NAMALWA (cell line): ENCODE measurements around the gene NACA.
"Not testable (repeated sequence)": the region's sequence is repeated elsewhere in the genome, so short reads cannot be mapped to it uniquely, and the experiment has no call there.

Experiments
- DNase-seq: peaks from one replicate; pipeline ENCODE4 v3.0.0-alpha.2; 2015; ENCODE audit warnings: low spot score

Gene NACA

DNA sequence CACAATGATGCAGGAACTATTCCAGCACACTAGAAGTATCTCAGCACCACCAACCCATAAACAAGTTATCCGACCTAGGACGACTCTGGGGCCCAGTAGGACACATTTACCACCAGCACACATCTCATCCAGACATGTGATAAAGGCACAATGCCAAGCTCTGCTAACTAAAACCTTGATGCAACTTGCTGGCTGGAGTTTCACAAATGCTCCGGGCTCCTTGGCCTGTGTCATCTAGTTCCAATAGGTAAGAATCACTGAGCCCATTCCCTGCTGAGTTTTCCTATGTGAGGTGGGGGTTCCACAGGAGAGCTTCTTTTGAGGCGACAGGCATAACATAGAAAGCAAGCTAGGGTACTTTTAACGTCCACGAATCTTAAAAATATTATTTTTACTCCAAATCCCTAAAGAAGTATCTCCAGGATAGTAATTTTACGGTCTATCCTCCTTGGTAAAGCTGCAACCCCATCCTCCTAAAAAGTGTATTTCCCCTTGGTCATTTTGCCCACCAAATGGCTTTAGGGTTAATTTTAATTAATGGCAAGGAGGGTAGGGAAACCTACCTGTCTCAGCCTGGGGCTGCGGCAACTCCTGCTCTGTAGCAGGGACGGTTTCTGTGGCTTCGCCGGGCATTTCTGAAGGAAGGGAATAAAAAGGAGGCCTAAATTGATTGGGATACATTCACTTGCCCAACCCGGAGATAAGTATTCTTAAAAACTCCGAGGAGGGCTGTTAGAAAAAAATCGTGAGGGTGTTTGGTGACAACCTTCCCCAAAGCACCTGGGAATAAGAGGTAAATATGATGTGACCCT is 1.0 kb downstream of the NACA start:
- peak; percentile 52 for DNase-seq

DNA sequence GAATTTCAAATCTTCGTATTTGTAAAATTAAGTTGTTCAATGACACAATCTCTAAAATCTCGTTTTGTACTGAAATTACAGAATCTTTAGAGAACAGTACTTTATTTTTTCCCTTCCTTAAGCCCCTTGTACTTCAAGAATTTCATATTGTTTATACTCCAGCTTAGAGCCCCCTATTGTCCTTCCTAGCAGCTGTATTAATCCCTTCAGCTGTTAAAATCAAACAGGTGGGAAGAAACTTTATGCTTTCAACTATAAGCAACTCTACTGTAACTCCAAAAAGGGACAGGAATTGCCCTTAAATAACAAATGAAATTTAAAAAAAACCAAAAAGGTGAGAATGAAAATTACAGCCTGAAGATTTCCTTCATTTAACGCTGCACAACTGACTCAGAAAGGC is 1.7 kb downstream of the NACA start:
- DNase-seq: no peak

DNA sequence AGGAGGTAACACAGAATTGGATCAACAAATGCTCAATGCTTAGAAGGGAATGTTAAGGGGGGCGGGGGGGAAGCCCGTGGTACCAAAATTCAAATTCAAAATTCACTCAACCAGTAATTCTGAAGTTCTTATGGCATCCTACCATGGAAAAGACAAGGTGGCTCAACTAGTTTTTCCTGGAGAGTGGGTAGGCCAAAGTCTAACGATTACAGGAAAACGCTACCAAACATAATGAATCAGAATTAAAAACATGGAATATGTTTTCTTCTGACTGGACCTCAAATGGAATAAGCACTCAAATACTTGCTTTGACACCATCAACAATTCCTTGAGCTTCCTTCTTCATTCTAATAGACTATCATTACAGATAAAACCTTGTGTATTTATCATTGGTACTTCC is 2.3 kb downstream of the NACA start:
- DNase-seq: no peak

DNA sequence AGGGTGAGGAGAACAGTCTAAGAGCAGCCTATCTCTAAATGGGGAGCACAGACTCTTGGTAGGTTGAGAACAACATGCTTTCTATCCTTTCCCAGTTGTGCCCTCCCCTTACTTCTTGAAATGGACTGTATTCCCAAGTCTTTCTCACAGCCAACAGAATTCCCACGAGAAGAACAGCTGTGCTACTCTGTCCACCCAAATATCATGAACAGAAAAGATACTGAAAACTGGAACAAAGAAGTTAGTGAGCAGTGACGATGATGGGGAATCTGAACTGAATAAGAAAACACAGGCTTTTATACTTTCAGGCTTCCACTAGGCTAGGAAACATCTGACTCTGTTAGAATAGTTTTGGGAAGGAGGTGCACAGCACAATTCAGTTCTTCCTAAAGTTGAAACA is 3.4 kb downstream of the NACA start:
- no peak for DNase-seq

DNA sequence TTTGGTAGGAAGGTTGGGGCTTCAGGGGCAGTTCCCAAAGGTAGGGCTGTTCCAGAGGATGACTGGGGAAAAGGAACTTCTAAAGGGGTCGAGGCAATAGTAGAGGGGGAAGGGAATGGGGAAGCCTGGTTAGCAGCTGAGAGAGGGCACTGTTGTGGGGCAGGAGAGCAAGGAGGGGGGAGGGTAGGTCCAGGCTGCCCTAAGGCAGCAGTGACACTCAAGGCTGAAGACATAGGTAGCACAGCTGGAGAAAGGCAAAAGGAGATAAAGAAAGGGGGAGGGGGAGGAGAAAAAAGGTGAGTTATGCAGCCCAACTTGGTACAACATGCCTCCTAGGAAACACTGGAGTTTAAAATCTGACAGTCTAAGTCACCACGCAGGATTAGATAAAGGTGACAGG is 3.9 kb downstream of the NACA start:
- no peak for DNase-seq

DNA sequence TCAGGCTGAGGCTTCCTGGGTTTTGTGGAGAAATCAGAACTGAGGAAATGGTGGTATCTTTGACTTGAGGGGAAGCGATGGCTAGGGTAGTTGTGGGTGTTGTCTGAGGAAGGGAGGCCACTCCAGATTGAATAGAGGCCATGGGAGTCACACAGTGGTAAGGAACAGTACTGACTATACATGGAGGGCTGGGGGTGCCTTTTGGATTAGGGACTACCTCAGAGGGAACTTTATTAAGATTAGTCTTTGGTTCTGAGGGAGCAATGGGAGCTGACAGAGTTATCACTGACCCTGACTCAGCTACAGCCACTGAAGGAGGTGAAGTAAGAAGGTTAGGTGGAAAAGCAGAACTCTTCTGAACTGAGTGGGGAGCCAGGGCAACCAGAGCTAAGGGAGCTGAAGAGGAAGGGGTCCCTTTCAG is 4.4 kb downstream of the NACA start:
- DNase-seq: no peak

DNA sequence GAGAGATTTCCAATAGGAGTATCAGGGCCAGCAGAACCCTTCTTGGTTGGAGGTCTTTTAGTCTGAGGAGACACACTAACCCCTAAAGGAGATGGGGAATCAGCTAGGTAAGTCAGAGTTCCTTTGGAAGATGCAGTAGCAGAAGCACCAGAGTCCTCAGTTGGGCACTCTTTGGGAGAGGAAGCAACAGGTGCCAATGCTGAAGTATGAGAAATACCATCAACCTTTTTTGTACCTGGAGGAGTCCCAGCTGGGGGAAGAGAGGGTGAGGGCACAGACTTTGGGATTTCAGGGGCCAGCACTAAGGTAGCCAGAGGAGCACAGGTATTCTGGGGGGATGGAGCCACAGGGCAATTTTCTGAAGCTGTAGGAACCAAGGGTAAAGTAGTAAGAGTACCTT is 6.0 kb downstream of the NACA start:
- peak; percentile 22 for DNase-seq

DNA sequence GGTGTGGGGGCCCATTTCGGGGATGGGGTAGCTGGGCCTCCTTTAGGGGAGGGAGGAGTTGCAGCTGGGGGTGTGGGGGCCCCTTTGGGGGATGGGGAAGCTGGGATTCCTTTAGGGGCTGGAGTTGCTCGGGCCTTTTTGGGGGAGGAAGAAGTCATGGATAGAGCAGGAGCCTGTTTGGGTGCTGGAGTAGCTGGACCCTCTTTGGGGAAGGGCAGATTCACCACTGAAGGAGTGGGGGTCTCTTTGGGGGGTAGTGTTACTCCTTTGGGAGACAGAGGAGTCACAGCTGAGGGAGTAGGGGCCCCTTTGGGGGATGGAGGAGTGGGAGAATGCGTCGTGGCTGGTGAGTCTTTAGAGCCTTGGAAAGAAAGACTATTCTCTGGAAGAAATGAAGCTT is 6.5 kb downstream of the NACA start:
- DNase-seq: no peak

DNA sequence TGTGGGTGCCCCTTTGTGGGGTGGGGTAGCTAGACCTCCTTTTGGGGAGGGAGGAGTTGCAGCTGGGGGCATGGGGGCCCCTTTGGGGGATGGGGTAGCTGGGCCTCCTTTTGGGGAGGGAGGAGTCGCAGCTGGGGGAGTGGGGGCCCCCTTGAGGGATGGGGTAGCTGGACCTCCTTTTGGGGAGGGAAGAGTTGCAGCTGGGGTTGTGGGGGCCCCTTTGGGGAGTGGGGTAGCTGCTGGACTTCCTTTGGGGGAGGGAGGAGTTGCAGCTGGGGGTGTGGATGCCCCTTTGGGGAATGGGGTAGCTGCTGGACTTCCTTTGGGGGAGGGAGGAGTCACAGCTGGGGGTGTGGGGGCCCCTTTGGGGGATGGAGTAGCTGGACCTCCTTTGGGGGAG is 7.0 kb downstream of the NACA start:
- DNase-seq: no peak

DNA sequence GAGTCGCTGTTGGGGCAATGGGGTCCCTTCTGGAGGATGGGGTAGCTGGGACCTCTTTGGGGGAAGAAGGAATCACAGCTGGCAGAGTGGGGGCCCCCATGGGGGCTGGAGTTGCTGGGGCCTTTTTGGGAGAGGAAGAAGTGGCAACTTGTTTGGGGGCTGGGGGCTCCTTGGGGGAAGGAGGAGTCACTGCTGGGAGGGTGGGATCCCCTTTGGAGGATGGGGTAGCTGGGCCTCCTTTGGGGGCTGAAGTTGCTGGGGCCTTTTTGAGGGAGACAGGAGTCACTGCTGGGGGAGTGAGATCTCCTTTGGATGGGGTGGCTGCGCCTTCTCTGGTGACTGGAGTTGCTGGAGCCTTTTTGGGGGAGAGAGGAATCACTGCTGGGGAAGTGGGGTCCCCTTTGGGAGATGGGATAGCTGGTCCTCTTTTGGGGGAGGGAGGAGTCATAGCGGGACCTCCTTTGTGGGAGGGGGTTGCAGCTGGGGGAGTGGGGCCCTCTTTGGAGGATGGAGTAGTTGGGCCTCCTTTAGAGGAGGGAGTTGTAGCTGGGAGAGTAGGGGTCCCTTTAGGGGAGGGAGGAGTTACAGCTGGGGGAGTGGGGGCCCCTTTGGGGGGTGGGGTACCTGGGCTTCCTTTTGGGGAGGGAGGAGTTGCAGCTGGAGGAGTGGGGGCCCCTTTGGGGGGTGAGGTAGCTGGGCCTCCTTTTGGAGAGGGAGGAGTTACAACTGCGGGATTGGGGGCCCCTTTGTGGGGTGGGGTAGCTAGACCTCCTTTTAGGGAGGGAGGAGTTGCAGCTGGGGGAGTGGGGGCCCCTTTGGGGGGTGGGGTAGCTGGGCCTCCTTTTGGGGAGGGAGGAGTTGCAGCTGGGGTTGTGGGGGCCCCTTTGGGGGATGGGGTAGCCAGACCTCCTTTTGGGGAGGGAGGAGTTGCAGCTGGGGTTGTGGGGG is 7.9 kb downstream of the NACA start:
- no peak for DNase-seq

DNA sequence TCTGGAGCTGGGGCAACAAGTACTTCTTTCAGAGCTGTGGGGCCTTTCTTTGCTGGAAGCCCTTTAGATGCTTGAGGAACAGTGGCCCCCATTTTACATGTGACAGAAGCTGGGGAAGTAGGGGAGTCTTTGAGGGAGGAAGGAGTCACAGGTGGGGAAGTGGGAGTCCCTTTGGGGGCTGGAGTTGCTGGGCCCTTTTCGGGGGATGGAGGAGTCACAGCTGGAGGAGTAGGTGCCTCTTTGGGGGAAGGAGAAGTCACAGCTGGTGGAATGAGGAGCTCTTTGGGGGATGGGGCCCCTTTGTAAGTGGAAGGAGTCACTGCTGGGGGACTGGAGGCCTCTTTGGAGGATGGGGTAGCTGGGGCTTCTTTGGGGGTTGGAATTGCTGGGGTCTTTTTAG is 8.6 kb downstream of the NACA start:
- no peak for DNase-seq

DNA sequence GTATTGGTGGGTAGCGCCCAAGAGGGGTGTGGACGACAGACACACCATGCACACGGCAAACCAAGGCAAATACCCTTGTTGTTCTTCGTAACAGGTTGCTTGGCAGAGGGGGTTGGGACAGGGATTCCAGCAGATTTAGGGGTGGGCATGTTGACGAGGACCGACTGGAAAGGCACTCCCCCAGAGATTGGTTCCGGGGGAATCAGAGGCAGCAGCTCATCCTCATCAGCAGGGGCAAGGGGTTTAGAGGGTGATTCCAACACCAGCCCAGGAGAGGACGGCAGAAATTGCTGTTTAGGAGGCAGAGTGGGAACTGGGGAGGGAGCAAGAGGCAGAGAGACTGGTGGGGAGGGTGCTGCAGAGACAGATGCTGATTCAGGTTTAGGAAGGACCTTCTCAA is 9.3 kb downstream of the NACA start:
- no peak for DNase-seq

DNA sequence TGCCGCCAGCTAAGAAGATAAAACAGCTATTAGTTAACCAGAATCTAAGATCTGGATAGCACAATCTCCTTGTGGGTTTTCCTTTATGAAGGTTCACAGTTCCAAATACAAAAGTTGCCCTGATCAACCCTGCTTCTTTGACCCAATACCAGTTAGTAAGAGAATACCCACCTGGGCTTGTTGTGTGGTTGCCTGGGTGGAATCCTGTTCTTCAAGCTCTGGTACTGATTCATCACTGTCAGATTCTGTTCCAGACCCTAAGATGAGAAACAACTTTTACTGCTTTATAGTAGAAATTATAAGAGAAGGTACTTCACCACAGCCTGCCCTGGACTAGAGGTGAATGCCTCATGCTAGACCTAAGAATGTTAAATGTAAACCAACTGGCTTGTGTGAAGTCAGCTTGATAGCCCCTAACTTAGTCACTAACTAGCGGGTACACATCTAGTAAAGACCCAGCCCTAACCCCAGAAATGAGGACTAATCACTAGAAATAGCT is 10.6 kb downstream of the NACA start:
- DNase-seq: no peak

DNA sequence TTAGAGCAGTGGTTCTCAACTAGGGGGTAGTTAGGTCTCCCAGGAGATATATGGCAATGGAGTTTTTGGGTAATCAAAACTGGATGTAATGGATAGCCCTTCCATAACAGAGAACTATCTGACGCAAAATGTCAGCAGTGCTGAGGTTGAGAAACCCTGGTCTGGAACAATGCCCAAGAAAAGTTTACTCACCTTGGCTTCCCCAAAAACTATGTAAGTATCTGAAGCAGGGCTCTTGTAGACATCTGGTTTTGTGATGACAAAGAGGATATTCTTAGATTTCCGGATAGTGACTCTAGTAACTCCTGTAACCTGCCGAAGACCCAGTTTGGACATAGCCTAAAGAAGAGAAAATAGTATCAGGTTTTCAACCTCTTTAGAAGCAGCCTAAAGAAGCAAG is 11.8 kb downstream of the NACA start:
- DNase-seq: no peak

DNA sequence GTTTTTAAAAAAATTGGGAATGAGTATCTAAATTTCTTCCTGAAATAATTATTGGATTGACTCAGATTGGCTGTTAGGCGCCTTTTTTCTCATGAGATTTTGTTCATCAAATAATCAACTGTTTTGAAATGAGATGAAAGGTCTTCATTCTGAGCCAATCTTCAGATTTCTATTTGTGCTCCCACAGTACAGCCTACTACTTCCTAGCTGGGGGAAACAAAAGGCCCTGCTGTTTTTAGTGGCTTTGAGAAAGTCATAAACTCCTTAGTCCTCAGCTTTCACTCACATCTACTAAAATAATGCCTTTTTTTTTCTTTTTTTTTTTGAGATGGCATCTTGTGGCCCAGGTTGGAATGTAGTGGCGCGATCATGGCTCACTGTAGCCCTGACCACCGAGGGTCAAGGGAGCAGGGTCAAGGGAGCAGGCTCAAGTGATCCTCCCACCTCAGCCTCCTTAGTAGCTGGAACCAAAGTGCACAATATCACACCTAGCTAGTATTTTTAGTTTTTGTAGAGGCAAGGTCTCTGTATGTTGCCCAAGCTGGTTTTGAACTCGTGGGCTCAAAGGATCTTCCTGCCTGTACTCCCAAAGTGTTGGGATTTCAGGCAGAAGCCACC is 15.2 kb downstream of the NACA start:
- peak; percentile 24 for DNase-seq

DNA sequence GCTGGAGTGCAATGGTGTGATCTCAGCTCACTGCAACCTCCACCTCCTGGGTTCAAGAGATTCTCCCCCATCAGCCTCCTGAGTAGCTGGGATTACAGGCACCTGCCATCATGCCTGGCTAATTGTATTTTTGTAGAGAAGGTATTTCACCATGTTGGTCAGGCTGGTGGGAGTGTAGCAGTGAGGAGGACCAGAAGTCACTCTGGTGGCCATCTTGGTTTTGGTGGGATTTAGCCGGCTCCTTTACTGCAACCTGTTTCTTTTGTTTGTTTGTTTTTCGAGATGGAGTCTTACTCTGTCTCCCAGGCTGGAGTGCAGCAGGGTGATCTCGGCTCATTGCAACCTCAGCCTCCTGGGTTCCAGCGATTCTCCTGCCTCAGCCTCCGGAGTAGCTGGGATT is 20.6 kb downstream of the NACA start:
- not testable (repeated sequence) for DNase-seq

DNA sequence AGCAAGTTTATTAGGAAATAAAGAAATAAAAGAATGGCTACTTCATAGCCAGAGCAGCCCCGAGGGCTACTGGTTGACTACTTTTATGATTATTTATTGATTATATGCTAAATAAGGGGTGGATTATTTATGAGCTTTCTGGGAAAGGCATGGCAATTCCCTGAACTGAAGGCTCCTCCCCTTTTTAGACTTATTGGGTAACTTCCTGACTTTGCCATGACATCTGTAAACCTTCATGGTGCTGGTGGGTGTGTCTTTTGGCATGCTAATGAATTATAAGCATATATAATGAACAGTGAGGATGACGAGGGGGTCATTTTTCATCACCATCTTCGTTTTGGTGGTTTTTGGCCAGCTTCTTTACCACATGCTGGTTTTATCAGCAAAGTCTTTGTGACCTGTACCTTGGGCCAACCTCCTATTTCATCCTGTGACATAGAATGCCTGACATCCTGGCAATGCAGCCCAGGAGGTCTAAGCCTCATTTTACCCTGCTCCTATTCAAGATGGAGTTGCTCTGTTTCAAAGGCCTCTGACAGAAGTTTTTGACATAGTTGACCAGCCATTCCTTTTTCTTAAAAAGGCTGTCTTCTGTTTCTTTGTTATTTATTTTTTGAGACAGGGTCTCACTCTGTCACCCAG is 26.0 kb downstream of the NACA start:
- no peak for DNase-seq

DNA sequence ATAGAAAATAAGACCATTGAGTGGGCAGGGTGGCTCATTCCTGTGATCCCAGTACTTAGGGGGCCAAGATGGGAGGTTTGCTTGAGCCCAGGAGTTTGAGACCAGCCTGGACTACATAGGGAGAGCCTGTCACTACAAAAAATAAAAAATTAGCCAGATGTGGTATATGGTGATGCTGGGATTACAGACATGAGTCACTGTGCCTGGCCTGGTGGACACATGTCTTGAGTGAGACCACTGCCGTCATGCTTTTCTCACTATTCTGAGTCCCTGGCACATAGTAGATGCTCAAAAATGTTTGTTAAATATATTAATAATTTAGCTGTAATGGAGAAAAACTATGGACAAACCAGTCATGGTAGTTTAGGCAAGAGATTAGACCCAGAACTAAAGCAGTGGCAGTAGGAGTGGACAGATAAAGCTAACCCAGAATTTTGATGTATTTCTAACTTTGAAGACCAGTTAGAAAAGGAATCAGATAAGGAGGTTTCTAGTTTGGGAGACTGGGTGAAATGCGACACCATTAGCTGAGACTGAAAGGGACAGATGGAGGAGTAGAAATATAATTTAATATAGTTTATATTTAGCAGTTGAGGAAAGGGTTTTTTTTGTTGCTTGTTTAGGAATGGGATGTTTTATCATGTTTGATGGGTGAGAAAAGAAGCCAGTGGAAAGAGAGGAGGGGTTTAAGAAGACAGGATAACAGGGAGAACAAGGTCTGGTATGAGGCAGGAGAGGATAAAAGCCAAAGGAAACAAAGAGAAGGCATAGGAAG is 29.6 kb downstream of the NACA start:
- no peak for DNase-seq

DNA sequence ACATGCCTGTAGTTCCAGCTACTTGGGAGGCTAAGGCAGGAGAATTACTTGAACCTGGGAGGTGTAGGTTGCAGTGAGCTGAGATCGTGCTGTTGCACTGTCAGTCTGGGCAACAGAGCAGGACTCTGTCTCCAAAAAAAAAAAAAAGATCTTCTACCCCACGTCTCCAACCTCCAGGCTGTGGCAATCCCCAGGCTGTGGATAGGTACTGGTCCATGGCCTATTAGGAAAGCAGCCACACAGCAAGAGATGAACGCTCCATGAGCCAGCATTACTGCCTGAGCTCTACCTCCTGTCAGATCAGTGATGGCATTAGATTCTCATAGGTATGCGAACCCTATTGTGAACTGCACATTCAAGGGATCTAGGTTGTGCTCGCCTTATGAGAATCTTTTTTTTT is 30.9 kb downstream of the NACA start:
- no peak for DNase-seq

DNA sequence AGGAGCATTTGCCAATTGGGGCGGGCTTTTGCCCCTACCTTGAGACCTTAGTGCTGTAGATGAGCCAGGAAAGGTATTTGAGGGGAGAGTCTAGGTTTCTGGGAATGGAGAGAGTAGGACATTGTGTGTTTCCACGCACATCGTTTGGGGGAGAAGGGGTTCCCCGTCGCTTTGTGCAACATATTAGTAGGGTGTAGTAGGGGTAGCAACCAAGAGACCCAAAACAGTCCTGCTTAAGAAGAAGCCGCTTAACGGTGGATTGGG is 36.3 kb downstream of the NACA start:
- DNase-seq: no peak

DNA sequence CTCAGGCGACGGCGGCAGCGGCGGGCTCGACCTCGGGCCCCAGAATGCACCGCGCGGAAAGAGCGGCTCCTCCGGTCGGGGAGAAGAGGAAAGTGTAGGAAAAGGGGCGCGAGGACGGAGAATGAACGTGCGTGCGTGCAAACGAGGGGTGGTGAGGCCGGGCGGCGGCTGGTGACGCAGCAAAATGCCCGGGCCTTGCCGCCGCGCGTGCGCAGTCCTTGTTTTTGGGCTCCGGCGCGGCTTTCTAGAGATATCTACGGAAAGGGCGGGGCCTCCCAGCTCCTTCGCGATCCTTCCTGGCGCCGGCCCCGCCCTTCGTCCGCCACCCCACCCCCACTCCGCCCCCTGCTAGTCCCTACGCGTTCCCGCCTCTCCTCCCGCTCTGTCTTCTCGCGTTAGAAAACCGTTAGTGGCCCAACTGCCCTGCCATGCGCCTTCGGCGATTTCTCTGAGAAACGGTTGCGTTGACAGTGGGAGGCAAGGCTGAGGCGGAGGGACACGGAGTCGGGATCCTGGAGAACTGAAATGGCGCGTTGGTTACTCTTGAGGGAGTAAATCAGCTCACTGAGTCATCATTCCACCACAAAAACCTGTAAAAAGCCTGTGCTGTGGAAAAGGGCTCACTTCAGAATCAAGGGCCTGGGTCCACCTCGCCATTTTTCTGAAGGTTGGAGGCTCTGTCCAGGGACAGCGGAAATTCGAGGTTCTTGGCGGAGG is 36.8 kb downstream of the NACA start, which contains the start of gene PTGES3:
TSS of gene PTGES3 (minus strand) at position 156 of the 717 bp plus-strand sequence. CDS start 285 bp downstream, outside the sequence.
- DNase-seq: peak; percentile 98
